Mesenchymal stem cell (in vitro differentiated cells and primary cell): ENCODE data around the gene CCR6.
"Not testable (repeated sequence)": the region's sequence is repeated elsewhere in the genome, so short reads cannot be mapped to it uniquely, and the experiment has no call there.

Experiments used
- DNase-seq: peaks from one replicate; pipeline ENCODE4 v3.0.0-alpha.2; 2013
- H2AFZ ChIP-seq: one replicate; pipeline ENCODE4 v1.6.1; 2013; ENCODE audit warnings: low read depth, mild to moderate bottlenecking, control low read depth, inconsistent platforms, low read length, moderate library complexity
- H2AK5ac ChIP-seq: 2 replicates; pipeline ENCODE4 v1.6.1; 2013; ENCODE audit warnings: low read length, moderate library complexity, mild to moderate bottlenecking, inconsistent platforms; ENCODE audit not compliant: severe bottlenecking
- H2BK120ac ChIP-seq: one replicate; pipeline ENCODE4 v1.6.1; 2013; ENCODE audit warnings: low read depth, mild to moderate bottlenecking, inconsistent platforms, low read length, moderate library complexity
- H2BK12ac ChIP-seq, 2 experiments: one replicate each; pipeline ENCODE4 v1.6.1; 2013; ENCODE audit warnings: inconsistent platforms in 2 of 2, low read length in 2 of 2, mild to moderate bottlenecking in 2 of 2, moderate library complexity in 2 of 2, control low read depth in 1 of 2
- H2BK15ac ChIP-seq: one replicate; pipeline ENCODE4 v1.6.1; 2013; ENCODE audit warnings: mild to moderate bottlenecking, low read depth, inconsistent platforms; ENCODE audit not compliant: poor library complexity, severe bottlenecking
- H2BK5ac ChIP-seq: 2 replicates; pipeline ENCODE4 v1.6.1; 2013; ENCODE audit warnings: low read depth, mild to moderate bottlenecking, low read length, control low read depth, inconsistent platforms; ENCODE audit not compliant: poor library complexity, severe bottlenecking
- H3K14ac ChIP-seq, 2 experiments: one replicate each; pipeline ENCODE4 v1.6.1; 2013; ENCODE audit warnings: inconsistent platforms in 2 of 2, low read length in 2 of 2, control low read depth in 1 of 2, mild to moderate bottlenecking in 1 of 2, moderate library complexity in 1 of 2
- H3K18ac ChIP-seq, 2 experiments: one replicate each; pipeline ENCODE4 v1.6.1; 2013; ENCODE audit warnings: inconsistent platforms in 2 of 2, low read length in 2 of 2, control low read depth in 1 of 2, low read depth in 1 of 2, mild to moderate bottlenecking in 1 of 2
- H3K23ac ChIP-seq, 2 experiments: one replicate each; pipeline ENCODE4 v1.6.1; 2013; ENCODE audit warnings: inconsistent platforms in 2 of 2, low read length in 2 of 2, mild to moderate bottlenecking in 2 of 2, moderate library complexity in 2 of 2, control low read depth in 1 of 2
- H3K27ac ChIP-seq: 2 replicates; pipeline ENCODE4 v1.5.1; 2013; ENCODE audit warnings: mild to moderate bottlenecking, moderate library complexity, low read length, control low read depth, inconsistent platforms; ENCODE audit not compliant: poor library complexity, severe bottlenecking
- H3K27me3 ChIP-seq, 2 experiments: 2 replicates each; pipeline versions ENCODE4 v1.6.1 to v1.7.0; 2013; ENCODE audit warnings: low read length in 2 of 2, mild to moderate bottlenecking in 2 of 2, moderate library complexity in 2 of 2, control low read depth in 1 of 2, inconsistent platforms in 1 of 2; ENCODE audit not compliant: control insufficient read depth in 1 of 2, insufficient read depth in 1 of 2
- H3K36me3 ChIP-seq, 2 experiments: 2 replicates each; pipeline versions ENCODE4 v1.6.1 to v1.7.0; 2013; ENCODE audit warnings: low read length in 2 of 2, control low read depth in 1 of 2, inconsistent platforms in 1 of 2, low read depth in 1 of 2, mild to moderate bottlenecking in 1 of 2; ENCODE audit not compliant: insufficient read depth in 2 of 2, control insufficient read depth in 1 of 2
- H3K4ac ChIP-seq, 2 experiments: one replicate each; pipeline ENCODE4 v1.6.1; 2013; ENCODE audit warnings: inconsistent platforms in 2 of 2, low read length in 2 of 2, mild to moderate bottlenecking in 2 of 2, moderate library complexity in 2 of 2, control low read depth in 1 of 2, low read depth in 1 of 2
- H3K4me1 ChIP-seq: 2 replicates; pipeline ENCODE4 v1.6.1; 2013; ENCODE audit warnings: low read depth, low read length, control low read depth; ENCODE audit not compliant: control insufficient read depth, insufficient read depth
- H3K4me2 ChIP-seq: 2 replicates; pipeline ENCODE4 v1.6.1; 2013; ENCODE audit warnings: low read length, mild to moderate bottlenecking, inconsistent platforms; ENCODE audit not compliant: poor library complexity, severe bottlenecking
- H3K4me3 ChIP-seq, 2 experiments: 2 replicates each; pipeline versions ENCODE4 v1.5.1 to v1.7.0; 2013; ENCODE audit warnings: low read length in 2 of 2, mild to moderate bottlenecking in 2 of 2, control low read depth in 1 of 2, low read depth in 1 of 2; ENCODE audit not compliant: insufficient read depth in 1 of 2
- H3K79me1 ChIP-seq: replicated peaks from 2 replicates; pipeline ENCODE4 v1.6.1; 2013; ENCODE audit warnings: mild to moderate bottlenecking, control low read depth, low read length, inconsistent platforms; ENCODE audit not compliant: poor library complexity, severe bottlenecking
- H3K9ac ChIP-seq: 2 replicates; pipeline ENCODE4 v1.7.0; 2013; ENCODE audit warnings: mild to moderate bottlenecking, low read length, moderate library complexity
- H3K9me3 ChIP-seq: 2 replicates; pipeline ENCODE4 v1.7.0; 2013; ENCODE audit warnings: mild to moderate bottlenecking, low read length; ENCODE audit not compliant: control insufficient read depth
- H4K8ac ChIP-seq: one replicate; pipeline ENCODE4 v1.6.1; 2013; ENCODE audit warnings: inconsistent platforms, mild to moderate bottlenecking, low read length, moderate library complexity
- H4K91ac ChIP-seq: one replicate; pipeline ENCODE4 v1.6.1; 2013; ENCODE audit warnings: mild to moderate bottlenecking, low read length, inconsistent platforms
- WGBS: methylation state at CpG from one replicate; pipeline ENCODE4 v1.1.7; 2013; ENCODE audit warnings: mixed read lengths; 5-methylcytosine and 5-hydroxymethylcytosine counted together

Gene CCR6

DNA sequence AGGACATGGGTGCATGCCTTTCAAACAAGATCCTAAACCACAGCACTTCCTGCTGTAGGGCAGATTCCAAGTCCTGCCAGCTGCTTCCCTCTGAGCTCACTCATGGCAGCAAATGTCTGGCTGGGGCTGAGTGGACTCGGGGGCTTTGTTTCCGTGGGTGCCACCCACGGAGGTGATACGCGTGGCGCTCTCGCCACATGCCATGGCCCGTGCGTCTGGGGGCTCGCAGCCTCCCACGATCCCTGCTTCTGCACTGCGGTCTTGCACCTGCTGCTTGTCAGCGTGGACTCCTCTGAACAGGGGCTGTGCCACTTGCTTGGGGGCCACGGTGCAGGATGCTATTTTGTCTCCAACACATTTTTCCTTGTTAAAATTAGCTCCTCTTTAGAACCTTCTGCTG is 54.4 kb downstream of the CCR6 start:
- H3K4me3 ChIP-seq, DNase-seq, H3K4me2 ChIP-seq, H3K4me1 ChIP-seq, H2AK5ac ChIP-seq, H4K8ac ChIP-seq, H3K36me3 ChIP-seq, H3K27ac ChIP-seq, H3K14ac ChIP-seq, H2AFZ ChIP-seq, H3K4ac ChIP-seq, H3K23ac ChIP-seq, H2BK12ac ChIP-seq, H2BK120ac ChIP-seq, H3K9ac ChIP-seq, H2BK15ac ChIP-seq, H2BK5ac ChIP-seq, H3K27me3 ChIP-seq, H3K79me1 ChIP-seq, H4K91ac ChIP-seq, H3K9me3 ChIP-seq, H3K18ac ChIP-seq: not testable (repeated sequence)
- WGBS = 93% methylated on average over 10 of the region's 14 CpGs

DNA sequence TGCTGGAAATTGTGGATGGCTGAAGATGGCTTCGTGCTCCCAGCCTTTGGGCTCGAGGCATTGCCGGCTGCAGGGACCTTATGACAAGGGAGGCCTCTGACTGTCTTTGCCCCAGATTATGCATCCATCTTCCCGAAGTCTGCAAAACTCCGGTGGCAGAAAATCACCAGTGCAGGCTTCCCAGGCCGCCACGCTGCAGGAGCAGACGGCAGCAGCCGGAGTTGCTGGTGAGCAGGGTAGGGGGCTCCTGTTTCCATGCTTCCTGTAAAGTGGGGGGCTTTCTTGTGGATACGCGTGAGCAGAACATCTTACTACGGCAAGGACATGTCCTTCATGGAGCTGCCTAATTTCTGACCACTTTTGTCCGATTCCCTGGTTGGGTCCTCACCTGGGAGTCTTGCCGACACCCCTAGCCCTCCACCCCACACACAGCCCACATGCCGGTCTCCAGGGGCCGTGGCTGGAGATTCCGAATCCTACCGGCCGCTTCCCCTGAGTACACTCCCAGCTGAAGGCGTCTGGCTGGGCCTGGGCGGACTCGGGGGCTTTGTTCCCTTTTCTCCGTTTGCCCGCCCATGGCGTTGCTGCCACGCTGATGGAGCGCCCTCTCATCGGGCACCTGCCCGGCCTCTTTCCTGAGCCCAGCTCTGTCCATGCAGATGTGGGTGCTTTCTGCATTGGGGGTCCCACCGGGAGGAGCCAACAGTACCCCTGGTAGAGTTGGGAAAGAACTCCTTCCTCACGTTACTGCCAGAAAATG is 56.2 kb downstream of the CCR6 start:
- not testable (repeated sequence) for H3K14ac ChIP-seq, H3K4me3 ChIP-seq, H3K27ac ChIP-seq, H2BK5ac ChIP-seq, H3K9me3 ChIP-seq, H3K79me1 ChIP-seq, H4K91ac ChIP-seq, H2BK12ac ChIP-seq, H3K4ac ChIP-seq, H3K36me3 ChIP-seq, H2BK15ac ChIP-seq, H2AK5ac ChIP-seq, H3K27me3 ChIP-seq, H3K18ac ChIP-seq, H4K8ac ChIP-seq, DNase-seq, H3K23ac ChIP-seq, H3K9ac ChIP-seq, H3K4me2 ChIP-seq, H3K4me1 ChIP-seq, H2BK120ac ChIP-seq, H2AFZ ChIP-seq
- WGBS = 83% methylated on average over 10 of the region's 31 CpGs

DNA sequence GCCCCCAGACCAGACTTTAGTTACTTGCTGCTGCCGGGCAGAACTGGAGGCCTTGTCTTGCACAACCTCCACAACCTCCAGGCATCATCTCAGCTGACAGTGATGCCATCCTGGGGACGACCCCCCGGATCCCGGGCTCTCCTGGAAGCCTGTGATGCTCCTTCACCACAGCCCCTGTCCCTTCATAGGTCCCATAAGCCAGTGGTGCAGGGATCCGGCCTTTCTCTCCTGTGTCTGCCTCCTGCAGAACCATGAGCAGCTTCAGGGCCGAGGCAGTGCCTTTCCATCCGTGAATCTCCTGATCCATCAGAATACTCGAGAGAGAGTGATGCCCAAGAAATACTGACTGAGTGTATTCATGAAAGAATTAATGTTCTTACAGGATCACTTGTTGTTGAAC is 57.2 kb downstream of the CCR6 start:
- not testable (repeated sequence) for H3K18ac ChIP-seq, H3K36me3 ChIP-seq, DNase-seq, H3K27me3 ChIP-seq, H3K9me3 ChIP-seq, H3K4me3 ChIP-seq, H3K14ac ChIP-seq, H3K4me2 ChIP-seq, H3K4me1 ChIP-seq, H2BK5ac ChIP-seq, H3K23ac ChIP-seq, H2BK12ac ChIP-seq, H2BK15ac ChIP-seq, H3K4ac ChIP-seq, H4K91ac ChIP-seq, H3K9ac ChIP-seq, H3K27ac ChIP-seq, H4K8ac ChIP-seq, H3K79me1 ChIP-seq, H2AK5ac ChIP-seq, H2BK120ac ChIP-seq, H2AFZ ChIP-seq
- WGBS = 78% methylated on average over 6 of the region's 8 CpGs

DNA sequence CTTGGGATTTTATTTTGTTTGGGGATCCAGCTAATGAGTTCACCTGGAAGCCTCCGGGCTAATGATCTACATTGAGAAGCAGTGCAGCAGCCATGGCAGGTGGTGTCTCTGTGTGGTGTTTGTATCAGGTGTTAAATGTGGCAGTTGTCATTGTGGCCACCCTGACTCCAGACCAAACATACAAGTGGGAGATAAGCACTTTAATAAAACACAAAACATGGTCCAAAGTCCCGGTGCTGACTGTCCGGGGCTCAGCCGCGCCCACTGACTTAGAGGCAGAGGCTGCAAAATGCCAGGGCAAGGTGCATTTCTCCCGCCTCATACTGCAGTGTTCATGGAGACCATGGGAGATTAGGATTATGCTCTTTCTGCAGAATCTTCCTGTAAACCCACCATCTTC is 58.5 kb downstream of the CCR6 start:
- H3K27me3 ChIP-seq, H2BK120ac ChIP-seq, H2BK5ac ChIP-seq, H2BK15ac ChIP-seq, H3K79me1 ChIP-seq, H2AFZ ChIP-seq, H3K4me1 ChIP-seq, H4K8ac ChIP-seq, H3K4me2 ChIP-seq, H3K9me3 ChIP-seq, H3K9ac ChIP-seq, DNase-seq, H3K27ac ChIP-seq, H3K23ac ChIP-seq, H4K91ac ChIP-seq, H3K4me3 ChIP-seq, H2AK5ac ChIP-seq, H3K18ac ChIP-seq, H3K4ac ChIP-seq, H2BK12ac ChIP-seq, H3K14ac ChIP-seq, H3K36me3 ChIP-seq: not testable (repeated sequence)
- WGBS = no CpG with 5 or more reads among the region's 6 CpGs
